Mesenchymal stem cell (in vitro differentiated cells and primary cell): ENCODE data around the gene PNMT.

Experiments used
- DNase-seq: peaks from one replicate; pipeline ENCODE4 v3.0.0-alpha.2; 2013
- H2AFZ ChIP-seq: one replicate; pipeline ENCODE4 v1.6.1; 2013; ENCODE audit warnings: low read depth, mild to moderate bottlenecking, control low read depth, inconsistent platforms, low read length, moderate library complexity
- H2AK5ac ChIP-seq: 2 replicates; pipeline ENCODE4 v1.6.1; 2013; ENCODE audit warnings: low read length, moderate library complexity, mild to moderate bottlenecking, inconsistent platforms; ENCODE audit not compliant: severe bottlenecking
- H2BK120ac ChIP-seq: one replicate; pipeline ENCODE4 v1.6.1; 2013; ENCODE audit warnings: low read depth, mild to moderate bottlenecking, inconsistent platforms, low read length, moderate library complexity
- H2BK12ac ChIP-seq, 2 experiments: one replicate each; pipeline ENCODE4 v1.6.1; 2013; ENCODE audit warnings: inconsistent platforms in 2 of 2, low read length in 2 of 2, mild to moderate bottlenecking in 2 of 2, moderate library complexity in 2 of 2, control low read depth in 1 of 2
- H2BK15ac ChIP-seq: one replicate; pipeline ENCODE4 v1.6.1; 2013; ENCODE audit warnings: mild to moderate bottlenecking, low read depth, inconsistent platforms; ENCODE audit not compliant: poor library complexity, severe bottlenecking
- H2BK5ac ChIP-seq: 2 replicates; pipeline ENCODE4 v1.6.1; 2013; ENCODE audit warnings: low read depth, mild to moderate bottlenecking, low read length, control low read depth, inconsistent platforms; ENCODE audit not compliant: poor library complexity, severe bottlenecking
- H3K14ac ChIP-seq, 2 experiments: one replicate each; pipeline ENCODE4 v1.6.1; 2013; ENCODE audit warnings: inconsistent platforms in 2 of 2, low read length in 2 of 2, control low read depth in 1 of 2, mild to moderate bottlenecking in 1 of 2, moderate library complexity in 1 of 2
- H3K18ac ChIP-seq, 2 experiments: one replicate each; pipeline ENCODE4 v1.6.1; 2013; ENCODE audit warnings: inconsistent platforms in 2 of 2, low read length in 2 of 2, control low read depth in 1 of 2, low read depth in 1 of 2, mild to moderate bottlenecking in 1 of 2
- H3K23ac ChIP-seq, 2 experiments: one replicate each; pipeline ENCODE4 v1.6.1; 2013; ENCODE audit warnings: inconsistent platforms in 2 of 2, low read length in 2 of 2, mild to moderate bottlenecking in 2 of 2, moderate library complexity in 2 of 2, control low read depth in 1 of 2
- H3K27ac ChIP-seq: 2 replicates; pipeline ENCODE4 v1.5.1; 2013; ENCODE audit warnings: mild to moderate bottlenecking, moderate library complexity, low read length, control low read depth, inconsistent platforms; ENCODE audit not compliant: poor library complexity, severe bottlenecking
- H3K27me3 ChIP-seq, 2 experiments: 2 replicates each; pipeline versions ENCODE4 v1.6.1 to v1.7.0; 2013; ENCODE audit warnings: low read length in 2 of 2, mild to moderate bottlenecking in 2 of 2, moderate library complexity in 2 of 2, control low read depth in 1 of 2, inconsistent platforms in 1 of 2; ENCODE audit not compliant: control insufficient read depth in 1 of 2, insufficient read depth in 1 of 2
- H3K36me3 ChIP-seq, 2 experiments: 2 replicates each; pipeline versions ENCODE4 v1.6.1 to v1.7.0; 2013; ENCODE audit warnings: low read length in 2 of 2, control low read depth in 1 of 2, inconsistent platforms in 1 of 2, low read depth in 1 of 2, mild to moderate bottlenecking in 1 of 2; ENCODE audit not compliant: insufficient read depth in 2 of 2, control insufficient read depth in 1 of 2
- H3K4ac ChIP-seq, 2 experiments: one replicate each; pipeline ENCODE4 v1.6.1; 2013; ENCODE audit warnings: inconsistent platforms in 2 of 2, low read length in 2 of 2, mild to moderate bottlenecking in 2 of 2, moderate library complexity in 2 of 2, control low read depth in 1 of 2, low read depth in 1 of 2
- H3K4me1 ChIP-seq: 2 replicates; pipeline ENCODE4 v1.6.1; 2013; ENCODE audit warnings: low read depth, low read length, control low read depth; ENCODE audit not compliant: control insufficient read depth, insufficient read depth
- H3K4me2 ChIP-seq: 2 replicates; pipeline ENCODE4 v1.6.1; 2013; ENCODE audit warnings: low read length, mild to moderate bottlenecking, inconsistent platforms; ENCODE audit not compliant: poor library complexity, severe bottlenecking
- H3K4me3 ChIP-seq, 2 experiments: 2 replicates each; pipeline versions ENCODE4 v1.5.1 to v1.7.0; 2013; ENCODE audit warnings: low read length in 2 of 2, mild to moderate bottlenecking in 2 of 2, control low read depth in 1 of 2, low read depth in 1 of 2; ENCODE audit not compliant: insufficient read depth in 1 of 2
- H3K79me1 ChIP-seq: replicated peaks from 2 replicates; pipeline ENCODE4 v1.6.1; 2013; ENCODE audit warnings: mild to moderate bottlenecking, control low read depth, low read length, inconsistent platforms; ENCODE audit not compliant: poor library complexity, severe bottlenecking
- H3K9ac ChIP-seq: 2 replicates; pipeline ENCODE4 v1.7.0; 2013; ENCODE audit warnings: mild to moderate bottlenecking, low read length, moderate library complexity
- H3K9me3 ChIP-seq: 2 replicates; pipeline ENCODE4 v1.7.0; 2013; ENCODE audit warnings: mild to moderate bottlenecking, low read length; ENCODE audit not compliant: control insufficient read depth
- H4K8ac ChIP-seq: one replicate; pipeline ENCODE4 v1.6.1; 2013; ENCODE audit warnings: inconsistent platforms, mild to moderate bottlenecking, low read length, moderate library complexity
- H4K91ac ChIP-seq: one replicate; pipeline ENCODE4 v1.6.1; 2013; ENCODE audit warnings: mild to moderate bottlenecking, low read length, inconsistent platforms
- WGBS: methylation state at CpG from one replicate; pipeline ENCODE4 v1.1.7; 2013; ENCODE audit warnings: mixed read lengths; 5-methylcytosine and 5-hydroxymethylcytosine counted together

The PNMT gene

GRCh38 chr17:39666231-39666600 is 2.0 kb upstream of the PNMT start:
- WGBS = 56% methylated on average over 2 of the region's 2 CpGs
- H3K36me3 ChIP-seq = peaks cover 16 to 19% of the 10 kb centered on the region in 2 experiments
- no peak overlapping the region for H3K4me3 ChIP-seq
- peak overlapping the region; percentile 29 for H2AK5ac ChIP-seq
- no peak overlapping the region for H3K18ac ChIP-seq
- no peak overlapping the region for H3K9ac ChIP-seq
- peaks cover 74% of the 10 kb centered on the region for H3K4me1 ChIP-seq
- no peak for DNase-seq
- no peak overlapping the region for H3K14ac ChIP-seq
- no peak overlapping the region for H3K27ac ChIP-seq
- no peak overlapping the region for H3K4me2 ChIP-seq
- H3K9me3 ChIP-seq = no peaks in the 10 kb centered on the region
- no peak overlapping the region for H3K4ac ChIP-seq
- H3K79me1 ChIP-seq = peaks cover 3% of the 10 kb centered on the region
- H2BK15ac ChIP-seq = no peak overlapping the region
- H4K8ac ChIP-seq = no peak overlapping the region
- H2BK120ac ChIP-seq = no peak overlapping the region
- H2BK5ac ChIP-seq = no peak overlapping the region
- H3K23ac ChIP-seq = no peak overlapping the region
- H3K27me3 ChIP-seq = peaks cover 9 to 62% of the 10 kb centered on the region in 2 experiments
- no peak overlapping the region for H4K91ac ChIP-seq
- H2BK12ac ChIP-seq = no peak overlapping the region
- H2AFZ ChIP-seq = no peak overlapping the region

- Histone ChIP-seq H3K14ac (no peak overlapping the region), H4K91ac (no peak overlapping the region), H3K18ac (no peak overlapping the region), H3K27me3 (peaks cover 13 to 67% of the 10 kb centered on the region in 2 experiments), H2AFZ (no peak overlapping the region), H2BK15ac (no peak overlapping the region), H2BK120ac (no peak overlapping the region), H3K4me3 (no peak overlapping the region), H2BK5ac (no peak overlapping the region), H3K23ac (no peak overlapping the region), H3K9me3 (no peaks in the 10 kb centered on the region), H3K9ac (no peak overlapping the region), H4K8ac (no peak overlapping the region), H3K4me2 (peak overlapping the region; percentile 19), H3K36me3 (peaks cover 11 to 14% of the 10 kb centered on the region in 2 experiments), H3K4me1 (peaks cover 69% of the 10 kb centered on the region), H2BK12ac (peak overlapping the region in 1 of 2 experiments; percentile 40), H2AK5ac (no peak overlapping the region), H3K27ac (no peak overlapping the region), H3K79me1 (peaks cover 3% of the 10 kb centered on the region), H3K4ac (peak overlapping the region in 1 of 2 experiments; percentile 15)
- 72% methylated on average over 8 of the region's 11 CpGs for WGBS
- no peak for DNase-seq
These were observed 1.5 kb upstream of the PNMT start for GRCh38 chr17:39666601-39667261.

- peak overlapping the region in 1 of 2 experiments; percentile 47 for H3K4me3 ChIP-seq
- peaks cover 3% of the 10 kb centered on the region for H3K79me1 ChIP-seq
- no peak overlapping the region for H2AFZ ChIP-seq
- DNase-seq = no peak
- H2BK5ac ChIP-seq = no peak overlapping the region
- H3K23ac ChIP-seq = no peak overlapping the region
- H2BK120ac ChIP-seq = no peak overlapping the region
- peak overlapping the region in 1 of 2 experiments; percentile 48 for H3K18ac ChIP-seq
- no peaks in the 10 kb centered on the region for H3K9me3 ChIP-seq
- peak overlapping the region; percentile 64 for H3K4me2 ChIP-seq
- H2BK12ac ChIP-seq = peak overlapping the region in 1 of 2 experiments; percentile 40
- peak overlapping the region; percentile 68 for H2BK15ac ChIP-seq
- peak overlapping the region; percentile 81 for H4K8ac ChIP-seq
- no peak overlapping the region for H3K9ac ChIP-seq
- H3K14ac ChIP-seq = no peak overlapping the region
- H4K91ac ChIP-seq = peak overlapping the region; percentile 15
- H2AK5ac ChIP-seq = no peak overlapping the region
- H3K36me3 ChIP-seq = peaks cover 4 to 7% of the 10 kb centered on the region in 2 experiments
- H3K27ac ChIP-seq = no peak overlapping the region
- H3K4me1 ChIP-seq = peaks cover 68% of the 10 kb centered on the region
- H3K4ac ChIP-seq = no peak overlapping the region
- peaks cover 13 to 74% of the 10 kb centered on the region in 2 experiments for H3K27me3 ChIP-seq
- WGBS = 7% methylated on average over 41 of the region's 49 CpGs
These were observed 850 bp upstream of the PNMT start for GRCh38 chr17:39667262-39667944.

GRCh38 chr17:39669897-39670735 is 1.9 kb downstream of the PNMT start:
- Histone ChIP-seq H2AFZ (no peak overlapping the region), H3K27me3 (peaks cover 13 to 79% of the 10 kb centered on the region in 2 experiments), H3K14ac (no peak overlapping the region), H2BK5ac (no peak overlapping the region), H2BK120ac (no peak overlapping the region), H3K18ac (no peak overlapping the region), H3K27ac (no peak overlapping the region), H2AK5ac (no peak overlapping the region), H4K8ac (no peak overlapping the region), H3K9ac (no peak overlapping the region), H3K79me1 (peaks cover under 1% of the 10 kb centered on the region), H3K4ac (no peak overlapping the region), H2BK12ac (no peak overlapping the region), H4K91ac (no peak overlapping the region), H2BK15ac (no peak overlapping the region), H3K4me2 (no peak overlapping the region), H3K9me3 (no peaks in the 10 kb centered on the region), H3K23ac (no peak overlapping the region), H3K4me1 (peaks cover 61% of the 10 kb centered on the region), H3K4me3 (no peak overlapping the region), H3K36me3 (no peaks in the 10 kb centered on the region)
- 92% methylated on average over 23 of the region's 23 CpGs for WGBS
- DNase-seq = no peak
